NCI-H2107 (cell line): ENCODE results near the gene SULF2.

Source experiments
- DNase-seq: peaks from one replicate; lab custom pipeline; 2025; lab: John Stamatoyannopoulos, UW

The SULF2 gene

DNA sequence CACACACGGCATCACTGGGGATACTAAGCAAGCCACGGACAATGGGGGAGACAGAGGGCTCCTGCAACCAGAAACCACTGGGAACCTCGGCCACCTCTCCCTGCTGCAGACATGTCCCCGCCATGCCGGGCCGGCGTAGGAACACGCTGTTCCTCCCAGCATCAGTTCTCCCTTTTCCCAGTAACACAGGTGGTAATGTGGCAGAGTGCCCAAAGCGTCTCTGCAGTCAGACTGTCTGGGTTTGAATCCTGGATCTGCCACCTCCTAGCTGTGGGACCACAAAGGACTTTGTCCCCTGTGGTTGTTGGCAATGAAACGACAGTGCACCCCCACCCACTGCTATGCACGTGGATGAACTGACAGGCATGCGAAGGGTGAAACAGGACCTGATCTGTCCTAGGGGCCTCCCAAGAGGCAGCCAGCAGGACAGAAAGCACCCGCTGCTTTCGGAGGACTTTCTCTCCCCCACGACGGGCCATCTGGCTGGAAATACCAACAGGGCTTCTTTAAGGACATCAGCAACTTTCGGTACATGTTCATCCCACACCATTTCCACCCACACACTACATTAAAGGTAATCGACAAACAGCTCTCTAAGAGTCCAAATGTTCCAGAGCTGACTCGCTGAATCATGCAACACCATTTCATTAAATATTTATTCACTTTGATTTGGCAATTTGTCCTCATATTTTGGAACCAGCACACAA lies 74.1 kb downstream of the SULF2 start:
- DNase-seq = no peak

DNA sequence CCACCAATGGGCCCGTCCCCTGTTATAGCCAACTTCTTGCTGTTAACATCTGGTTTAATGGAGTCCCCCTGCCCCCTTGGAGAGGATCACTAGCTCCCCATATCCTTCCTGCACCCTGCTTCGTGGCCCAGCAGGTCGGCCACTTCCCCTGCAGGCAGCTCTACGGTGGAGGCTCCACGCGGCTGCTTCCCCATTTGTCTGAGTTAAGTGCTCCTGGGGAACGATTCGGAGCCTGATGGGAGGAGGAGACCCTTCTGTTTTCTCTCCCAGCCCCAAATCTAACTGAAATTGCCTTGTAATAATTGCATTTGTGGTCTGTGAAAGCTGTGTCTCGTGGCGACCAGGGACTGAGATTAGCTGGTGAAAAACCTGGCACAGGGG lies 74.6 kb downstream of the SULF2 start:
- no peak for DNase-seq

DNA sequence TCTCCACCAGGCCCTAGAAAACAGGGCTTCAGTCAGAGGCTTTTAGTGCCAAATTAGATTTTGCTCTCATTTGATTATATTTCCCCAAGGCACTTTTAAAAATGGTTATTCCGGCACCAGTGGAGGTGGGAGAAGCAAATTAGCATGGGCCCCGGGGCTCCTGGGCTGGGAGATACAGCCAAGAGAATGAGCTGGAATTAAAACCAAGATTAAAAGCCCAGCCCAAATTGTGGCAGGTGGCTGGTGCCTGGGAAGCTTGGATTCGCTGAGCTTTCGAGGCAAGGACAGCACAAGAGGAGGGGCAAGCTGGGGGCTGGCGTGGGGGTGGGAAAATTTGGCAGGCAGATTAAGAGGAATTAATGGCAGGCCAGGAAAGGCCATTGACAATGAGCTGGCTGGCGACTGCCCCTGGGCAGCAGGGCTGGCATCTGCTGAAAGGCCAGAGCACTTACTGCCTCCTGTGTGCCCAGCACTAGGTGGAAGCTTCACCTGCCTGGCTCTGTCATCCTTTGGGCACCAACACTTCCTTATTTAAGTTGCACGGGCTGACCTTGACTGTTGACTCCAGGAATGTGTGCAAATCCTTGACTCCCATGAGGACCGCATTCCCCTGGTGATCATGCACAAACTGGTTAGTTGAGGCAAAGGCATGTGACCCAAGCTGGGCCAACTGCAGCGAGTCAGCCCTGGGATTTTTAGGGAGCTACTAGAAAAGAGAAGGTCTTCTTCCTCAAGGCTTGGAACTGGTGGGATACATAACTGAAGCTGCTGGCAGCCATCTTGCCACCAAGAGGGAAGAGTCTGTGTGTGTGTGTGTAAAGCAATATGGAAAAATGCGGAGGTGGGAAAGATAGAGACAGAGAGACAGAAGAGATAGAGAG lies 76.1 kb downstream of the SULF2 start:
- no peak for DNase-seq

DNA sequence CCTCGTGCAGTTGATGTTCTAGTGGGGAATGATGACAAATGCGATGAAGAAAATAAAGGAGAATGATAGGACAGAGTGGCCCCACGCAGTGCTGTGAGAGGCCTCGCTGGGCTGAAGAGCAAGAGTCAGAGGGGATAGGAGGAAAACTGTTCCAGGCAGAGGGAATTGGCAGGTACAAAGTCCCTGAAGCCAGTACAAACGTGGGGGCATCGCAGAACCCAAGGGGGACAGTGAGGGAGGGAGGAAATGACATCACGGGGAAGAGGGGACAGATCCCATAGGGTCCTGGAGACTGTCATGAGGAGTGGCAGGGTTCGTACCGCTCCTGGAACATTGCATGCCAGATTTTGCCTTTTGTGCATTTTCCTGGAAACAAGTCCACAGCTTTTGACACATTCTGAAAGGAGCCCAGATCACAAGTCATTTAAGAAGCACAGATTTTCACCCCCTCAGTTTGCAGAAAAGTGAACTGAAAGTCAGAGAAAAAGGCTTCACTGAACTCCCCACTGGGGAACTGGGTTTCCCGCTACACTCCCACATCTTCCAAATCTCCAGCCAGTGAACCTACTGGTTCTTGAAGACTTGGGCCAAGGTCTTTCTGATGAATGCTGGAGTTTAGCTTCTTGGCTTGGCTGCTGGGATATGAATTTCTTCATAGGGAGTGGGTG lies 77.0 kb downstream of the SULF2 start:
- no peak for DNase-seq

DNA sequence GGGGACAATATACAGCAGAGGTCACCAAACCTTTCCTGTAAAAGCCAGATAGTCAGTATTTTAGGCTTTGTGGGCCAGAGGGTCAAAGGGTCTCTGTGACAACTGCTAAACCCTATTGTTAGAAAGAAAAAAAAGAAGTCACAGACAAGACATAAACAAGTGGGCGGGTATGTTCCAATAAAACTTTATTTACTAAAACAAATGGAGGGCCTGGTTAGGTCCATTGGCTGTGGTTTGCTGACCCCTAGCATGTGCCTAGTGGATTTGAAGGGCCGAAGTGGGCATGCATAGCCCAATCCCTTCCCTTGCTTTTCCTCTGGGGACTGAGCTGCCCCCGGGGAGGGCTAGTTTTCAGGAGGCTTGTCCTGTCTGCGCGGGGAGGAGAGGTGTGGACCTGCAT lies 78.9 kb downstream of the SULF2 start:
- no peak for DNase-seq

DNA sequence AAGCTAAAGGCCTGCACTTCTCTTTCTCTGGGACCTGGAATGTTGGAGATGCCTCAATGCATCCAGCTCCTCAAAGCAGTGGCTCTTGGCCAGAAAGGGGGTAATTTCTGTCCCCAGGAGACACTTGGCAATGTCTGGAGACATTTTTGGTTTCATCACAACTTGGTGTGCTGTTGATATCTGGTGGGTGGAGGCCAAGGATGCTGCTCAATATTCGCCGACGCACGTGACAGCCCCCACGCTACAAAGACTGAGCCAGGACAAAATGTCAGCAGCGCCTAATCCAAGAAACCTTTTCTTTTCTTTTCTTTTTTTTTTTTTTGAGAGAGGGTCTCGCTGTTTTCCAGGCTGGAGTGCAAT lies 79.8 kb downstream of the SULF2 start:
- no peak for DNase-seq

DNA sequence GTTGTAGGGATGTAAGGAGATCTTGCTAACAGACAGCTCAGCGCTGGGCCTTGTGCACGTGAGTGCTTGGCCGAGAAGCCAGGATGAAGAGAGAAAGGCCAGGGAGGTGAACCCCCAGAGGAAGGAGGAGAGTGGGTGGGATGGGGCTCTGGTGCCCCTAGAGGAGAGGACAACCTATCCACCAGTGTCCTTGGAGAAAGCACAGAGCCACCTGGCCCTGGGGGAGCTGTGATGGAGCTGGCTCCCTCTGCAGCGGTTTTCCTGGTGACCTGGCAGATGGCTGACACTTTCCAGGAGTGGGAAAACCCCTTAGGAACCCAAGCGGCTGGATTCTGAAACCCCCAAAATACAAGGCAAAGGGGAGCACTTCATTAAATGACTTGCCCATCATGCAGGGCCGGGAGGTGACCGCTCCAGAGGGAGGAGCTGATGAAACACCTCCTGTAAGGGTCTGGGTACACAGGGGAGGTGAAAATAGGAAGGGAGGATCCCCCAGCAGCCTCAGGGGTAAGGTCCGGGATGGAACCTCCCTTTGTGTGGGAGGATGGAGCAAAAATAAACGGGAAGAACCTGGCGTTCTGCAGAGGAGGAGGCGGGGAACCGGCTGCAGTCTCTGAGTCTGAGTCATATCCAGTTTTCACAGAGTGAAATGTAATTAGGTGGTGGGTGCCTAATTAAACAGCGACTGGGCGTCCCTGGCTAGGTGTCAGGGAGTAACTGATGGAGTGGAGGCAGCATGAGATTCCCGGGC lies 80.4 kb downstream of the SULF2 start:
- DNase-seq = no peak

DNA sequence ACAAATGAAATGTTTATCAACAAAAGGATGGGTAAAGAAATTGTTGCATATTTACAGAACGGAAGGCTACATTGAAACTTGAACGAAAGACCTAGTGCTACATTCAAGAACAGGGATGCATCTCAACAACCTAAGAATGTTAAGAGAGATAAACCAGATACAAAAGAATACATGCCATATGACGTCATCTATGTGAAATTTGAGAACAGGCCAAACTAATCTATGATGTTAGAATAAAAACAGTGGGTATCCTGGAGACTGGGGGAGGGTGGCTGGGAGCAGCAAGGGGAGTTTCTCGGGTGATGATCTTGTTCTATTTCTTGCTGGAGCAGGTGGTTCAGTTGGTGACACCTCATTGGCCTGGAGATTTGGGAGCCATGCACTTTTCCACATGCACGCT lies 81.5 kb downstream of the SULF2 start:
- DNase-seq = no peak

DNA sequence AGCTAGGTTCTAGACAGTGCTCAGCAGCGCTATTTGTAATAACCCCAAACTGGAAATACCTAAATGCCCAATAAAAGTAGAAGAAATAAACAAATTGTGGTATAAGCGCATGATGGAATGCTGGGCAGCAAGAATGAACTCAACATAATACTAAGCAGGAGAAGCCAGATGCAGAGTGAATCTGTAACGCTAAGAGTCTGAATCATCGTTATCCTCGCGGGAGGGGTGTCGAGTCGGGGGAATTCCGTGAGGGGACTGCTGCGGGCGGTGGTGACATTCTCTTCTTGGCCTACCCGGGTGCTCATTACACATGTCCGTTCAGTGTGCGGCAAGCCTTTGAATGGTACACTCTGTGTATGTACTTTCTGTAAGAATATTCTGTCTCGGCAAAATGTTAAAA lies 83.7 kb downstream of the SULF2 start:
- no peak for DNase-seq

DNA sequence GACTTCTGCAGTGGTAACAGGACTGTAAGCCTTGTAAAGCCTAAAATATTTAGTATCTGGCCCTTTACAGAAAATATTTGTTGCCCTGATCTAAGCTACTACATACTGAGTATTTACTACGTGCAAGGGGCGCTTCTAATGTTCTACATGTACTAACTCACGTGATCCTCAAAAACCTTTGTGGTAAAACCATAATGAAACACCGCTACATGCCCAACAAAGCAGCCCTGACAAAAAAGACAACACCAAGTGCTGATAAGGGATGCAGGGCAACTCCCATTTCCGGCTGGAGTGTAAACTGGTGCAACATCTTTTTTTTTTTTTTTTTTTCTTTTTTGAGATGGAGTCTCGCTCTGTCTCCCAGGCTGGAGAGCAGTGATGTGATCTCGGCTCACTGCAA lies 85.0 kb downstream of the SULF2 start:
- no peak for DNase-seq

DNA sequence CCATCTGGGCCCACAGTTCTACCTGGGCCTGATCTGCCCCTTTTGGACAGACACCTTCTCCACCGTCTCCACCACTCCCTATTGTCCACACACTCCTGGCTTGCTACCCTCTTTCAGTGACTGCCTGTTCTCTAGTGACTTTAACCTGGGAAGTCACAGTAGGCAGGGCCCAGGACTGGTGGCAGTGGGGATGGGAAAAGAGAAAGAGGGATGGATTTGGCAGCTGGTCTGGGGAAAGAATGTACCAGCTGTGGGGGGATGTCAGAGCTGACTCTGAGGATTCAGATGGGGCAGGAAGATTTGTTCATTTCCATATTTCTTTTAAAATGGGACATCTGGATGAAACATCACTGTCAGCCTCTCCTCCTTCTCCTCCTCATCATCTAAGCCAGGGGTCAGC lies 85.5 kb downstream of the SULF2 start:
- DNase-seq = no peak

DNA sequence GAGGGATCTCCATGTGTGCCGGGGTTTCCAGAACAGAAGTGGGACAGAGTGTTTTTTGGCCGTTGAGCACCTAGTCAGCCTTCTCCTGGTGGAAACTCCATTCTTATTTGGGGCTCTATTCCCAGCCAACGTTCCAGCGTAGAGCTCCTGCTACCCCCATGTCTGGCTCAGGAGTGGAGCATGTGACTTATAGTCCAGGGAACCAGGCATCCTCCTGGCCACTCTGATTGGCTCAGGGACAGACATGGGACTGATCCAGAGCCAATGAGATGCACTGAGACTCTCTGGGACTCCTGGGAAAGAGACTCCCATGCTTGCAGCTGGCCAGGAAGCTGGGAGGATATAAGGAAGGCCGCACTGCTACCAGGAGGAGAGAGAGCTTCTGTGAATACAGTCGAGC lies 87.1 kb downstream of the SULF2 start:
- no peak for DNase-seq

DNA sequence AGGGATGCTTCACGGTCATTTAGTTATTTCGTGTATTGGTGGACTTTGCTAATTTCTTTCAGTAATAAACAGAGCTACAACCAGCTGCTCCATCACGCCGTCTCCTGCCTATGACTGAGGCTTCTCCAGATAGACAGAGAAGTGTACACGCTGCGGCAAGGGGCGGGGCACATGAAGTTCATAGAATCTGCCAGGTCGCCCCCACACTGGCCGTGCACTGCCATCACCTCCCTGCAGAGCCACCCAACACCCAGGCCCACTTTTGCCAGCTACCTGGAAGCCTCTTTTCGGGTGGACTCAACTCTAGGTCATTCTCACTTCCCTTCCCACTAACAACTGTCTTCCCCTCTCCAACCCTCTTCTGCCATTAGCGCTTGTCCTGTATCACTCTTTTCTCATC lies 88.4 kb downstream of the SULF2 start:
- DNase-seq = no peak

DNA sequence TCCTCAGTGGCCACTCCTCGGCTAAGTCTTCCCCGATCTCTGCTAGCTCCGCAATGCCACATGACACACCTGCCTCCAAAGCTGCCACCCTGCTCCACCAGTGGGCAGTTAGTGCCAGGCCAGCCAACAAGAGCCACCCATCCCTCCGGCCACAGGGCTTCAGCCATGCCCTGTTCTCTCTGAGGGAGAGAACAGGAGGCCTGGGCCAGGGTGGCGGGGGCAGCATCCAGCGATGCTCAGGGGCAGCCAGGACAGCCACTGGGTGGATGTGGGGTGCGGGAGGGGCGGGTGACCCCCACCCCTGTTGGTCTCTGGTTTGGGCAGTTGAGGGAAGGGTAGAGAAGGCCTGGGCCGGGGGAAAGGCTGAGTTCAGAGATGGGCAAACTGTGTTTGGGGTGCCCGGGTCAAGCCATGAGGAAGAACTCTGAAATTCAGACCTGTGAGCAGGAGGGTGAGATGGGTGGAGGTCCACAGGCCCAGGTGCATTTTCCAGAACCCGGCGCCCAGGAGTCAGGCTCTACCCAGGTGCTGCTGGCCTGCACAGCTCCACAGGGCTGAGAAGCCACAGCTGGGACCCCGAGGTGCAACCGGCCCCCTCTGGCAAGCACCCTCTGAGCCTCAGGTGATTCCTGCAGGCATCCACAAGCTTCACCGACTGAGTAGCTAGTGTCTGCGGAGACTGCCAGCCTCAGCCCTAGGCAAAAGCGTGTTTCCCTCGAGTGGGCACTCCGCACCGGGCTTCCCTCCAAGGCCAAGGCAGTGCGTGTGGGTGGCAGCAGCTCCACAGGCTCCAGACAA lies 91.1 kb downstream of the SULF2 start:
- DNase-seq = no peak

DNA sequence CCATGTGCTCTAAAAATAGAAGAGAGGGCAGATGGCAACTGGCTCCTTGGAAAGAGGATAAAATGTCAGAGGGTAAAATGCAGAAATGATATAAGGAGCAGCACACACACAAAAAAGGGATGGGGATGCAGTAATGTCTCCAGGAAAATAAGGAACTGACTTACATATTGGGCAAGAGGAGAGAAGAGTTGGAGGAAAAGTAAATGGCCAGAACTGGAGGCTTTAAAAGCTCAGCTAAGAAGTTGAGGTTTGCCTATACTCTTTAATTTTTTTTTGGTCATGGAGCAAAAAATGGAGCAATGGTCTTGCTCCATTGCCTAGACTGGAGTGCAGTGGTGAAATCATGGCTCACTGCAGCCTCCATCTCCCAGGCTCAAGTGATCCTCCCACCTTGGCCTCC lies 93.7 kb downstream of the SULF2 start:
- no peak for DNase-seq

DNA sequence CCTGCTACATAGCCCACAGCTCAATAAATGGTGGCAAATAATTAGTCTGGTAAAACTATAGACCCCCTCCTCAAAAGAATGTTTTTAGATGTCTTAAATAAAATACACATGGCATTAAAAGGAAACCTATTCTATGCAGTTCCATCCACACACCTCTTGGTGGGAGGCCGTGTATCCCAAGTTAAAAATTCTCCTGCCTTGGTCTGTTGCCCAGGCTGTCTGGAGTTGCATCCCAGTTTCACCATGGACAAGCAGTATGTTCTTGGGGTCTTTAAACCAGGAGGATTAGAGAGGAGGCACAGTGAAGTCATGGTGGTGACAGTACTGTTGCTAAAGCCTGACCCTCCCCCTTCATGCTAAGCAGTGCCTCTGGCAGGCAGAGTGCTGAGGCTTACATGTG lies 95.5 kb downstream of the SULF2 start:
- no peak for DNase-seq

DNA sequence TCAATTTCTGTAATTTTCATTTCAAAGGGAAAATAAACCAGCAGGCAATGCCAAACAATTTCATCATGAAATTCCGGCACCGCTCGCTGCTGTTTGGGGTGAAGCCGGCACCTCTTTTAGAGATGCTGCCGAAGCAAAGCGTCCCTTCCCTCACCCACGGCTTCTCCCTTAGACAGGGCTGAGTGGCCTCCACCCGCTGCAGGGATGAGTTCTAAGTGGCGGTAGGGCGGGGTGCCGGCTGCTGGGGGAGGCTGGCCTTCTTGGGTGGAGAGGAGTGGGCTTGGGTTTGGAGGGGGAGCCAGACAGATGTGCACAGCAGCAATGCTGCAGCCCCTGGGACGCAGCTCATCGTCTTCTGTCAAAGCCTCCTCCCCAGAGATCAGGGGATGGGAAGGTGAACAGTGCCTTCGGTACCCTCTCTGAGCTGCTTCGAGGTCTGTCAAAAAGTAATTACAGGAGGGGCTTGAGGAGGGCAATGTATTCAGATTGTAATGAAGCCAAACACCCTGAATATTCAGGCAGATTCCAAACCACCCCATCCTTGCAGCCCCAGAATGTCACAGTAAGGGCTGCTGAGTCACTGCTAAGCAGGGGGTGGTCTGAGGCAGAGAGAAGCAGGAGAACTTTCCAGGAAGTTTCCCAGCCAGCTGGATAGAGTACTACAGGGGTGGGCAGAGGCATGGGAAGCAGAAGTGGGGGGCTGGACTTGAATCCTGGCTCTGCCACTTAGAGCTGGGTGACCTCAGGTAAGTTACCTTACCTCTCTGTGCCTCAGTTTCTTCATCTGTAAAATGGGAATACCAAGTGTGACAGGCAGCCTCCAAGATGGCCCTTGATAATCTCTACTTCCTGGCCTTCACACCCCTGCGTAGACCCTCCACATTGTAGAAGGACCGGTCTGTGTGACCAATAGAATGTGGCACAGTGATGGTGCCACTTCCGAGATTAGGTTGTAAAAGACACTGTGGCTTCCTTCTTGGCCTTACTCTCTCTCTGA lies 96.6 kb downstream of the SULF2 start:
- no peak for DNase-seq

DNA sequence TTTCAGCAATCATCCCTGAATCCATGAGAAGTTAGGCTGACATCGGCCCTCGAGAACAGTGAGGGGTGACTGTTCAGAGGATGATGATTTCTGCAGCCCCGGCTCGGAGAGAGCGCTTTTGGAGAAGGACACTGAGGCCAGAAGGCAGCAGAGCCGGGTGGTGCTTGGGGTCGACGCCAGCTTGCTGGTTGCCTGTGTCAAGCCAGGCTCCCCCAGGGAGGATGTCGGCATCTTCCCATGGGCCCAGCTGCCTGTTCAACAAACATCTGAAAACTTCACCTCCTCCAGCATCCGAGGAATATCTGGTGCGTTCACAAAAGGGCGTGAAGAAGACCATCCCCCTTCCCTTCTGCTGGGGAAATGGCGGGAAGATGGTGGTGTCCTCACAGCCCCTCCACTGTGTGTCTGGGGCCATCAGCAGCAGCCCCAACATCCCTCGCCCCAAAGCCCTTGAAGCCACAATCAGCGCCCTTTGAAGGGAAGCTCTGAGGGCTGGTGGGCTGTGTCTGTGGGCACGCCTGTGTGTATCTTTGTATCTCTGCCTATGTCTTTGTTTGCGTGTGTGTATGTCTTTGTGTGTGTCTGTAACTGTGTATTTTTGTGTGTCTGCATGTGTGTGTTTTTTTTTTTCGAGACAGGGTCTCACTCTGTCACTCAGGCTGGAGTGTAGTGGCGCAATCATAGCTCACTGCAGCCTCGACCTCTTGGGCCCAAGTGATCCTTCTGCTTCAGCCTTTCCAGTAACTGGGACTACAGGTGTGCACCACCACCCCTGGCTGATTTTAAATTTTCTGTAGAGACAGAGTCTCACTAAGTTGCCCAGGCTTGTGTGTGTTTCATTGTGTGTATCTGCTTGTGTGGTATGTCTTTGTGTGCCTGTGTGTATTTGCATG lies 97.9 kb downstream of the SULF2 start:
- no peak for DNase-seq

DNA sequence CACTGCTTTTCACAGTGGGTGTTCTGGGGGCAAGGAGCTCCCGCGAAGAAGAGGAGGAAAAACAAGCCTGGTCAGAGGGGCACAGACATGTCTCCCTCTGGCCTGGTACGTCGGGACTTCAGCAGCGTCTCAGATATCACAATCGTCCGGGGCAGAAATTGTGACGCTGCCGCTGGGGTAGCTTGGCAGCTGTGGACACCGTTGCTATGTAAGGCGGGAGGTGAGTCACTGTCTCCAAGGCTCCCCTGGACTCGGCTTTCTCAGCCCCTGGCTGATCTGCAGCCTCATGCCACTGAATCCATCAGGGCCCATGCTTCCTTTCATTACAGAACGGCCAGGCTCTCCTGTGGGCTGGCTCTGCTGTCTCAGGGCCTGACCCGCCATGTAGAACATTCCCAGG lies 98.7 kb downstream of the SULF2 start:
- no peak for DNase-seq
